ENCODE results near the gene GPX6.
A peak's percentile ranks its signal among the peaks of the same experiment; 100 is the strongest.

Gene GPX6

GRCh38 chr6:28491984-28492317 is 23.6 kb downstream of the GPX6 start:
- TF ChIP-seq ZBTB7A (IDR thresholded peaks at IDR 0.05; ENCODE audit: low read depth) (no peak), USF1 (IDR thresholded peaks at IDR 0.05) (no peak), YY1 (IDR thresholded peaks at IDR 0.05; ENCODE audit: low read depth) (no peak), EP300 (IDR thresholded peaks at IDR 0.05; ENCODE audit: borderline replicate concordance) (no peak), TEAD4 (IDR thresholded peaks at IDR 0.05) (no peak), REST (IDR thresholded peaks at IDR 0.05; ENCODE audit: low read depth) (no peak), FOXM1 (IDR thresholded peaks at IDR 0.05; ENCODE audit: borderline replicate concordance, low read depth) (no peak), CREB1 (IDR thresholded peaks at IDR 0.05; ENCODE audit: low read depth) (no peak), NFIC (IDR thresholded peaks at IDR 0.05) (no peak), TCF12 (IDR thresholded peaks at IDR 0.05; ENCODE audit: low read depth) (no peak), EGR1 (IDR thresholded peaks at IDR 0.05) (no peak), RAD21 (IDR thresholded peaks at IDR 0.05; ENCODE audit: low read depth) (no peak), CEBPB (IDR thresholded peaks at IDR 0.05) (no peak), TAF1 (IDR thresholded peaks at IDR 0.05; ENCODE audit: low read depth) (no peak)
- TF ChIP-seq, protein P1, sequence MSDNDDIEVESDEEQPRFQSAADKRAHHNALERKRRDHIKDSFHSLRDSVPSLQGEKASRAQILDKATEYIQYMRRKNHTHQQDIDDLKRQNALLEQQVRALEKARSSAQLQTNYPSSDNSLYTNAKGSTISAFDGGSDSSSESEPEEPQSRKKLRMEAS (IDR thresholded peaks at IDR 0.05), result no peak

- TF ChIP-seq USF1 (IDR thresholded peaks at IDR 0.05), result no peak
- TF ChIP-seq CREB1 (IDR thresholded peaks at IDR 0.05; ENCODE audit: low read depth), result no peak
- no peak for TF ChIP-seq TEAD4 (IDR thresholded peaks at IDR 0.05)
- no peak for TF ChIP-seq FOXM1 (IDR thresholded peaks at IDR 0.05; ENCODE audit: borderline replicate concordance, low read depth)
Observed at GRCh38 chr6:28490205-28490890, 25.2 kb downstream of the GPX6 start.

DNA sequence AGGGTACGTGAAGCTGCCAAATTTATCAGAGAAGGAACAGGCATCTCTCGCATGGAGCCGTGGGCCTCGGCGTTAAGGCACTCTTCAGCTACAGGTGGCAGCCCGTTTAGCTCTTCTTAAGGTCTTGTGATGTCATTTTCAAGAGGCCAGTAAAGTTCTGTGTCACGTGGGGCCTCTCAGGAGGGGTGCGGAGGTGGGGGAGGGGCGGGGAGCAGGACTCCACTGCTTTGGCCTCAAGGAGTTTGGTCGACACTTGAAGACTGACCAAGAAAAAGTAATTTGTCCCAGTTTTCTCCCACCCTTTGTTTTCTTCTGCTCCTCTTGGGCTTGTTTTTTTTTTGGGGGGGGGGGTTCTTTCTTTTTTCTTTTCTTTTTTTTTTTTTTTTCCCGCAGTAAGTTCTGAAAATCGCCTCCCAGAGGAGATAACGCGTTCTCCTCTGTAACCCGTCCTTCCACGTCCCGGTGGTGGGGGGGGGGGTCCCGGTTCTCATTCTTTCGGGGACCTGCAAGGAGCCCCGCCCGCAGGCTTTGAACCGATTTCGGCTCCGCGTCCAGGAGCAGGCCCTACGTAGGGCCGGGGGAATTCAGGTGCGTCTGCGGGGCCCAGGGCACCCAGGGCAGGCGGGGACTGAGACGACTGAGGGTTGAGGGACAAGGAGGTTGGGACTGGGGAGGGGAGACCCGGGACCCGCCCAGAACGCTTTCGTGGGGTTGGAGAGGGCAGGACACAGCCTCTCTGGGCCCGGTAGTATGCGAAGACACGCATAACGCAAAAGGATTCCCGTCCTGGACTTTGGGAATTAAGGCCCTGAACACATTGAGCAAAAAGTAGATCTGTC is 26.0 kb downstream of the GPX6 start:
- TF ChIP-seq USF1 (IDR thresholded peaks at IDR 0.05) (peak; percentile 53; the same call in 1 of the 2 replicates), REST (IDR thresholded peaks at IDR 0.05; ENCODE audit: low read depth) (no peak), YY1 (IDR thresholded peaks at IDR 0.05; ENCODE audit: low read depth) (no peak), ZBTB7A (IDR thresholded peaks at IDR 0.05; ENCODE audit: low read depth) (no peak)

- no peak for TF ChIP-seq FOXM1 (IDR thresholded peaks at IDR 0.05; ENCODE audit: borderline replicate concordance, low read depth)
- TF ChIP-seq NFIC (IDR thresholded peaks at IDR 0.05), result no peak
- TF ChIP-seq TAF1 (IDR thresholded peaks at IDR 0.05; ENCODE audit: low read depth), result no peak
- no peak for TF ChIP-seq RAD21 (IDR thresholded peaks at IDR 0.05; ENCODE audit: low read depth)
- TF ChIP-seq CREB1 (IDR thresholded peaks at IDR 0.05; ENCODE audit: low read depth), result no peak
- TF ChIP-seq EP300 (IDR thresholded peaks at IDR 0.05; ENCODE audit: borderline replicate concordance), result no peak
- TF ChIP-seq CEBPB (IDR thresholded peaks at IDR 0.05), result no peak
- TF ChIP-seq USF1 (IDR thresholded peaks at IDR 0.05), result no peak
- TF ChIP-seq REST (IDR thresholded peaks at IDR 0.05; ENCODE audit: low read depth), result no peak
- no peak for TF ChIP-seq TCF12 (IDR thresholded peaks at IDR 0.05; ENCODE audit: low read depth)
- no peak for TF ChIP-seq TEAD4 (IDR thresholded peaks at IDR 0.05)
- TF ChIP-seq ZBTB7A (IDR thresholded peaks at IDR 0.05; ENCODE audit: low read depth), result no peak
- no peak for TF ChIP-seq EGR1 (IDR thresholded peaks at IDR 0.05)
- no peak for TF ChIP-seq YY1 (IDR thresholded peaks at IDR 0.05; ENCODE audit: low read depth)
- TF ChIP-seq, protein P1 (IDR thresholded peaks at IDR 0.05), result no peak
Observed at GRCh38 chr6:28488916-28489365, 26.7 kb downstream of the GPX6 start.

Measured in Ishikawa (cell line).